ENCODE data around the gene GBGT1. TPM values are rescaled to one million over a fixed set of nuclear protein-coding genes. Genes with fewer than 3 reads are reported as not detected.
"Not testable (repeated sequence)": the region's sequence is repeated elsewhere in the genome, so short reads cannot be mapped to it uniquely, and the experiment has no call there.

Gene GBGT1
- total and polyA plus RNA-seq, 2 experiments from 2014 or later, result 4.0 to 10.1 TPM

GRCh38 chr9:133180953-133181352, 17.2 kb upstream of the GBGT1 start:
- H3K9me3 ChIP-seq (ENCODE audit: low read depth), result no peaks in the 10 kb centered on the region
- no peaks in the 10 kb centered on the region for H3K79me2 ChIP-seq
- H3K36me3 ChIP-seq (replicated peaks; ENCODE audit: insufficient read depth, low read depth), result no peaks in the 10 kb centered on the region
- no peaks in the 10 kb centered on the region for H3K9me2 ChIP-seq (replicated peaks; ENCODE audit: insufficient read depth)
- no peaks in the 10 kb centered on the region for H4K20me1 ChIP-seq (ENCODE audit: insufficient read depth, poor library complexity, severe bottlenecking)
- DNase-seq (ENCODE audit: low spot score), result no peak
- TF ChIP-seq CTCF (IDR thresholded peaks at IDR 0.05; ENCODE audit: poor library complexity), result no peak
- TF ChIP-seq EZH2 (IDR thresholded peaks at IDR 0.05; ENCODE audit: borderline replicate concordance), result no peak
- no peak for TF ChIP-seq EZH2phosphoT487 (IDR thresholded peaks at IDR 0.05; ENCODE audit: low read depth, severe bottlenecking, unreplicated experiment)
- H3K4me2 ChIP-seq, result no peak overlapping the region
- H3K27me3 ChIP-seq, result no peaks in the 10 kb centered on the region
- no peak overlapping the region for H3K4me3 ChIP-seq
- whole genome bisulfite sequencing (ENCODE audit: low lambda C conversion rate, missing lambda C conversion rate), result 72% methylated on average over 5 of the region's 5 CpGs
- H3K4me1 ChIP-seq (ENCODE audit: insufficient read depth), result no peaks in the 10 kb centered on the region
- no peak overlapping the region for H2AFZ ChIP-seq
- no peak overlapping the region for H3K27ac ChIP-seq

- H3K79me2 ChIP-seq, result no peaks in the 10 kb centered on the region
- H3K36me3 ChIP-seq (replicated peaks; ENCODE audit: insufficient read depth, low read depth), result no peaks in the 10 kb centered on the region
- TF ChIP-seq EZH2 (IDR thresholded peaks at IDR 0.05; ENCODE audit: borderline replicate concordance), result no peak
- H3K4me2 ChIP-seq, result no peak overlapping the region
- no peak overlapping the region for H2AFZ ChIP-seq
- 84% methylated on average over 7 of the region's 7 CpGs for WGBS (ENCODE audit: low lambda C conversion rate, missing lambda C conversion rate)
- no peaks in the 10 kb centered on the region for H3K4me1 ChIP-seq (ENCODE audit: insufficient read depth)
- no peak for DNase-seq (ENCODE audit: low spot score)
- no peaks in the 10 kb centered on the region for H3K9me2 ChIP-seq (replicated peaks; ENCODE audit: insufficient read depth)
- H4K20me1 ChIP-seq (ENCODE audit: insufficient read depth, poor library complexity, severe bottlenecking), result no peaks in the 10 kb centered on the region
- no peak overlapping the region for H3K4me3 ChIP-seq
- no peaks in the 10 kb centered on the region for H3K27me3 ChIP-seq
- no peaks in the 10 kb centered on the region for H3K9me3 ChIP-seq (ENCODE audit: low read depth)
- H3K27ac ChIP-seq, result no peak overlapping the region
Measured at GRCh38 chr9:133173056-133173455, 9.3 kb upstream of the GBGT1 start.

GRCh38 chr9:133171161-133171961, 7.6 kb upstream of the GBGT1 start:
- H3K27me3 ChIP-seq, result no peaks in the 10 kb centered on the region
- TF ChIP-seq CTCF (IDR thresholded peaks at IDR 0.05; ENCODE audit: poor library complexity), result no peak
- TF ChIP-seq EZH2 (IDR thresholded peaks at IDR 0.05; ENCODE audit: borderline replicate concordance), result no peak
- no peak for TF ChIP-seq EZH2phosphoT487 (IDR thresholded peaks at IDR 0.05; ENCODE audit: low read depth, severe bottlenecking, unreplicated experiment)
- no peaks in the 10 kb centered on the region for H4K20me1 ChIP-seq (ENCODE audit: insufficient read depth, poor library complexity, severe bottlenecking)
- no peaks in the 10 kb centered on the region for H3K9me3 ChIP-seq (ENCODE audit: low read depth)
- H3K4me1 ChIP-seq (ENCODE audit: insufficient read depth), result no peaks in the 10 kb centered on the region
- no peak overlapping the region for H2AFZ ChIP-seq
- no peak for DNase-seq (ENCODE audit: low spot score)
- no peaks in the 10 kb centered on the region for H3K79me2 ChIP-seq
- H3K4me3 ChIP-seq, result no peak overlapping the region
- H3K36me3 ChIP-seq (replicated peaks; ENCODE audit: insufficient read depth, low read depth), result no peaks in the 10 kb centered on the region
- no peaks in the 10 kb centered on the region for H3K9me2 ChIP-seq (replicated peaks; ENCODE audit: insufficient read depth)
- H3K27ac ChIP-seq, result no peak overlapping the region
- no peak overlapping the region for H3K4me2 ChIP-seq
- WGBS (ENCODE audit: low lambda C conversion rate, missing lambda C conversion rate), result 91% methylated on average over 27 of the region's 29 CpGs

DNA sequence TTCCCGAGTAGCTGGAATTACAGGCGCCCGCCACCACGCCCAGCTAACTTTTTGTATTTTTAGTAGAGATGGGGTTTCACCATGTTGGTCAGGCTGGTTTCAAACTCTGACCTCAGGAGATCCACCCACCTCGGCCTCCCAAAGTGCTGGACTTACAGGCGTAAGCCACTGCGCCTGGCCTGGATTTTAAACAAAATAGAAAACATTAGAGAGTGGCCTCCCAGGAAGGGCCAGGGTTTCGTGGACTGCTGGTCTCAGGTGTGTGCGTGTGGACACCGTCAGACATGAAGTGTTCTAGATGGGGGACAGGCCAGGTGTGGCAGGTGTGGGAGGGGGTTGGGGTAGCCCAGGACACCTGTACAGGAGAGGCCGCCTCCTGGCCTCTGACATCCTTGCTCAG, 7.0 kb upstream of the GBGT1 start:
- no peak for TF ChIP-seq EZH2phosphoT487 (IDR thresholded peaks at IDR 0.05; ENCODE audit: low read depth, severe bottlenecking, unreplicated experiment)
- no peak for TF ChIP-seq CTCF (IDR thresholded peaks at IDR 0.05; ENCODE audit: poor library complexity)
- no peak for TF ChIP-seq EZH2 (IDR thresholded peaks at IDR 0.05; ENCODE audit: borderline replicate concordance)
- 96% methylated on average over 11 of the region's 11 CpGs for whole genome bisulfite sequencing (ENCODE audit: low lambda C conversion rate, missing lambda C conversion rate)

DNA sequence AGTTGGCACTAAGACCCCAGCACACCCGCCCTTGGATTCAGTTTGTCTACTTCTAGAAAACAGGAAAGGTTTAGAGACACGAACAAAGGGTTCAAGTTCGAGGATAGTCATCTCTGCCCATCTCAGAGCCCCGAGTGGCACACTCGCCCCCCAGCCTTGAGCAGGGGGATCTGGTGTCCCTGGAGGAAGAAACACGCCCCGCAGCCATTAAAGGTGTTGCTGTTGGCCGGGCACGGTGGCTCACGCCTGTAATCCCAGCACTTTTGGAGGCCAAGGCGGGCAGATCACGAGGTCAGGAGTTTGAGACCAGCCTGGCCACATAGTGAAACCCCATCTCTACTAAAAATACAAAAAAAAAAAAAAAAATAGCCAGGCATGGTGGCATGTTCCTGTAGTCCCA, 6.0 kb upstream of the GBGT1 start:
- not testable (repeated sequence) for H3K27me3 ChIP-seq; H3K79me2 ChIP-seq; H3K27ac ChIP-seq; H2AFZ ChIP-seq; DNase-seq (ENCODE audit: low spot score); H3K4me1 ChIP-seq (ENCODE audit: insufficient read depth); H4K20me1 ChIP-seq (ENCODE audit: insufficient read depth, poor library complexity, severe bottlenecking); H3K4me3 ChIP-seq; H3K4me2 ChIP-seq; H3K36me3 ChIP-seq (replicated peaks; ENCODE audit: insufficient read depth, low read depth); H3K9me2 ChIP-seq (replicated peaks; ENCODE audit: insufficient read depth); H3K9me3 ChIP-seq (ENCODE audit: low read depth)
- WGBS (ENCODE audit: low lambda C conversion rate, missing lambda C conversion rate), result 89% methylated on average over 12 of the region's 12 CpGs

More for the DNA sequence above, 7.0 kb upstream of the GBGT1 start:
- Histone ChIP-seq H3K27ac (no peak overlapping the region), H3K9me2 (replicated peaks; ENCODE audit: insufficient read depth) (no peaks in the 10 kb centered on the region), H3K36me3 (replicated peaks; ENCODE audit: insufficient read depth, low read depth) (no peaks in the 10 kb centered on the region), H4K20me1 (ENCODE audit: insufficient read depth, poor library complexity, severe bottlenecking) (no peaks in the 10 kb centered on the region), H3K4me1 (ENCODE audit: insufficient read depth) (no peaks in the 10 kb centered on the region), H3K27me3 (no peaks in the 10 kb centered on the region), H3K4me3 (no peak overlapping the region), H3K79me2 (no peaks in the 10 kb centered on the region), H3K4me2 (no peak overlapping the region), H3K9me3 (ENCODE audit: low read depth) (no peaks in the 10 kb centered on the region), H2AFZ (no peak overlapping the region)
- DNase-seq (ENCODE audit: low spot score), result no peak

Measured in hepatocyte (in vitro differentiated cells).